Gastrocnemius medialis (tissue), 4 donors: Measurements from ENCODE around the gene HIVEP3.

Experiments
- CTCF ChIP-seq, 5 experiments: fragments of 450-650 bp in 3 of 5; fragments of 200-600 bp in 2 of 5; sonication (generic) in 2 of 5; IDR thresholded peaks in 4 of 5; conservative IDR thresholded peaks in 1 of 5; 1 replicate in 4 of 5; 2 replicates in 1 of 5; pipeline ENCODE4 v1.5.1; 2016 to 2019; ENCODE audit warnings: antibody characterized with exemption in 5 of 5, mild to moderate bottlenecking in 3 of 5, moderate library complexity in 3 of 5
- POLR2A ChIP-seq, 2 donors: fragments of 450-650 bp; IDR thresholded peaks; one replicate each; pipeline ENCODE4 v1.6.1; 2017; ENCODE audit warnings: antibody characterized with exemption in 2 of 2, mild to moderate bottlenecking in 2 of 2, moderate library complexity in 2 of 2

- no peak for TF ChIP-seq CTCF (IDR thresholded peaks at IDR 0.05 in 4 of 5, conservative IDR thresholded peaks at IDR 0.05 in 1 of 5)
- TF ChIP-seq POLR2A (IDR thresholded peaks at IDR 0.05), result no peak
Measured at GRCh38 chr1:41456847-41457540, 461.7 kb downstream of the HIVEP3 start.
